ENCODE measurements around the gene MTX1. TPM values are rescaled to one million over a fixed set of nuclear protein-coding genes. Genes with fewer than 3 reads are reported as not detected.

Gene MTX1
- total and polyA plus RNA-seq, 9 of the 15 experiments (the other 6 are each of a cell fraction or from before 2014, with no cell fraction given), result 29.1 to 98.4 (median 66.9) TPM

DNA sequence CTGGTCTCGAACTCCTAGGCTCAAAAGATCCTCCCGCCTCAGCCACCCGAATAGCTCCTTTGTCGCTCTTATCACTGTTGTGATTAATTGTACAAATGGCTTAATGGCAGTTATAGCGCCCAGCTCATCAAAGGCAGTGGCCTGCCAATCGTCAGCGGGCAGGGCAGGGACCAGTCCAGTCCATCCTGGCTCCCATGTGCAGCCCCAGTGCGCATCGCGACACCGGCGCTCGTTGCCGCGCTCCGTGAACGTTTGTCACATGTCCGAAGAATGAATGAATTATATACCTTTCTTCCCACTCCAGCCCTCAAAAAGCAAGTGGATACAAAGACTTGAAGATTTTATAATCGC, 18.4 kb downstream of the MTX1 start (continued):
- TF ChIP-seq ARID1B (IDR thresholded peaks at IDR 0.05), result 0 out of 2 replicates have a peak, but pooled peaks have one; percentile 39
- TF ChIP-seq KDM1A (IDR thresholded peaks at IDR 0.05), result peak in 1 of 2 experiments; percentile 5; a peak in 1 of 4 replicates
- TF ChIP-seq U2AF1 (optimal IDR thresholded peaks at IDR 0.05; ENCODE audit: low read depth, low read length), result no peak
- TF ChIP-seq PHB2 (IDR thresholded peaks at IDR 0.05; ENCODE audit: low read depth), result peak; percentile 7; the same call in 1 of the 2 replicates
- TF ChIP-seq ZNF583 (CRISPR knock-in tag; IDR thresholded peaks at IDR 0.05), result no peak
- TF ChIP-seq ZNF57 (CRISPR knock-in tag; IDR thresholded peaks at IDR 0.05), result no peak
- no peak for TF ChIP-seq HIVEP1 (CRISPR knock-in tag; IDR thresholded peaks at IDR 0.05)
- TF ChIP-seq, protein P1, sequence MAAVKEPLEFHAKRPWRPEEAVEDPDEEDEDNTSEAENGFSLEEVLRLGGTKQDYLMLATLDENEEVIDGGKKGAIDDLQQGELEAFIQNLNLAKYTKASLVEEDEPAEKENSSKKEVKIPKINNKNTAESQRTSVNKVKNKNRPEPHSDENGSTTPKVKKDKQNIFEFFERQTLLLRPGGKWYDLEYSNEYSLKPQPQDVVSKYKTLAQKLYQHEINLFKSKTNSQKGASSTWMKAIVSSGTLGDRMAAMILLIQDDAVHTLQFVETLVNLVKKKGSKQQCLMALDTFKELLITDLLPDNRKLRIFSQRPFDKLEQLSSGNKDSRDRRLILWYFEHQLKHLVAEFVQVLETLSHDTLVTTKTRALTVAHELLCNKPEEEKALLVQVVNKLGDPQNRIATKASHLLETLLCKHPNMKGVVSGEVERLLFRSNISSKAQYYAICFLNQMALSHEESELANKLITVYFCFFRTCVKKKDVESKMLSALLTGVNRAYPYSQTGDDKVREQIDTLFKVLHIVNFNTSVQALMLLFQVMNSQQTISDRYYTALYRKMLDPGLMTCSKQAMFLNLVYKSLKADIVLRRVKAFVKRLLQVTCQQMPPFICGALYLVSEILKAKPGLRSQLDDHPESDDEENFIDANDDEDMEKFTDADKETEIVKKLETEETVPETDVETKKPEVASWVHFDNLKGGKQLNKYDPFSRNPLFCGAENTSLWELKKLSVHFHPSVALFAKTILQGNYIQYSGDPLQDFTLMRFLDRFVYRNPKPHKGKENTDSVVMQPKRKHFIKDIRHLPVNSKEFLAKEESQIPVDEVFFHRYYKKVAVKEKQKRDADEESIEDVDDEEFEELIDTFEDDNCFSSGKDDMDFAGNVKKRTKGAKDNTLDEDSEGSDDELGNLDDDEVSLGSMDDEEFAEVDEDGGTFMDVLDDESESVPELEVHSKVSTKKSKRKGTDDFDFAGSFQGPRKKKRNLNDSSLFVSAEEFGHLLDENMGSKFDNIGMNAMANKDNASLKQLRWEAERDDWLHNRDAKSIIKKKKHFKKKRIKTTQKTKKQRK (IDR thresholded peaks at IDR 0.05; ENCODE audit: borderline replicate concordance, low read depth, low read length), result no peak
- TF ChIP-seq, protein P2, sequence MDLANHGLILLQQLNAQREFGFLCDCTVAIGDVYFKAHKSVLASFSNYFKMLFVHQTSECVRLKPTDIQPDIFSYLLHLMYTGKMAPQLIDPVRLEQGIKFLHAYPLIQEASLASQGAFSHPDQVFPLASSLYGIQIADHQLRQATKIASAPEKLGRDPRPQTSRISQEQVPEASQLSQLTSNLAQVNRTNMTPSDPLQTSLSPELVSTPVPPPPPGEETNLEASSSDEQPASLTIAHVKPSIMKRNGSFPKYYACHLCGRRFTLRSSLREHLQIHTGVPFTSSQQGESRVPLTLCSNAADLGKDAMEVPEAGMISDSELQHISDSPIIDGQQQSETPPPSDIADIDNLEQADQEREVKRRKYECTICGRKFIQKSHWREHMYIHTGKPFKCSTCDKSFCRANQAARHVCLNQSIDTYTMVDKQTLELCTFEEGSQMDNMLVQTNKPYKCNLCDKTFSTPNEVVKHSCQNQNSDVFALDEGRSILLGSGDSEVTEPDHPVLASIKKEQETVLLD (IDR thresholded peaks at IDR 0.05), result 0 out of 2 replicates have a peak, but pooled peaks have one; percentile 12
- peak; percentile 3 to 12; a peak in 2 of 4 replicates for TF ChIP-seq FOXK2 (conservative IDR thresholded peaks at IDR 0.05 in 1 of 2, IDR thresholded peaks at IDR 0.05 in 1 of 2; ENCODE audit: low read depth in 2 of 2)
- TF ChIP-seq ZNF79 (CRISPR knock-in tag; IDR thresholded peaks at IDR 0.05; ENCODE audit: low read depth), result no peak
- 0 out of 2 replicates have a peak, but pooled peaks have one; percentile 8 for TF ChIP-seq NR2F6 (CRISPR knock-in tag; IDR thresholded peaks at IDR 0.05)
- TF ChIP-seq ZFP30 (CRISPR knock-in tag; IDR thresholded peaks at IDR 0.05; ENCODE audit: borderline replicate concordance), result no peak
- TF ChIP-seq ZBTB5 (IDR thresholded peaks at IDR 0.05), result no peak
- TF ChIP-seq BRD4 (IDR thresholded peaks at IDR 0.05), result peak; percentile 35; the same call in 1 of the 2 replicates
- no peak for TF ChIP-seq ZNF444 (CRISPR knock-in tag; IDR thresholded peaks at IDR 0.05)
- TF ChIP-seq SFPQ (IDR thresholded peaks at IDR 0.05; ENCODE audit: low read depth, low read length), result no peak

Measured in K562 (cell line).